WTC11 (cell line): ENCODE results near the gene RTP3. TPM values are rescaled to one million over a fixed set of nuclear protein-coding genes. Genes with fewer than 3 reads are reported as not detected.

Experiments
- ATAC-seq: fragments of 200-7000 bp; cut with Tn5 transposase; 2 replicates; pipeline ENCODE4 v1.10.0; 2021; ENCODE audit warnings: mild to moderate bottlenecking, moderate library complexity
- CTCF ChIA-PET: fragments of 300-600 bp; sonication (Branson Sonifier 250); formaldehyde crosslinking; loops from one replicate; lab custom pipeline; 2021; ENCODE audit warnings: antibody characterized with exemption; lab: Charles Lee
- POLR2A ChIA-PET: fragments of 350-600 bp; sonication (Branson Sonifier 250); formaldehyde crosslinking; loops from one replicate; lab custom pipeline; 2021; ENCODE audit warnings: antibody characterized with exemption; lab: Charles Lee
- DNase-seq: peaks from one replicate; pipeline ENCODE4 v3.0.0; 2021; ENCODE audit warnings: low spot score
- H3K27ac Mint-ChIP-seq: 2 replicates; pipeline ENCODE4 v1.8.0; 2021; ENCODE audit warnings: mixed read lengths
- H3K27me3 Mint-ChIP-seq: 2 replicates; pipeline ENCODE4 v1.8.0; 2021; ENCODE audit warnings: low read depth, mild to moderate bottlenecking, moderate library complexity, mixed read lengths
- H3K36me3 Mint-ChIP-seq: 2 replicates; pipeline ENCODE4 v1.8.0; 2021; ENCODE audit warnings: mixed read lengths
- H3K4me1 Mint-ChIP-seq: 2 replicates; pipeline ENCODE4 v1.8.0; 2022; ENCODE audit warnings: mixed read lengths
- H3K4me3 Mint-ChIP-seq: 2 replicates; pipeline ENCODE4 v1.8.0; 2021; ENCODE audit warnings: mild to moderate bottlenecking, moderate library complexity, mixed read lengths
- H3K9me3 Mint-ChIP-seq: 2 replicates; pipeline ENCODE4 v1.8.0; 2021; ENCODE audit warnings: mixed read lengths
- CREM ChIP-seq: sonication (generic); formaldehyde crosslinking; IDR thresholded peaks from 2 replicates; pipeline ENCODE4 v1.8.1; 2022; ENCODE audit warnings: mild to moderate bottlenecking, missing genetic modification reagents, moderate library complexity
- GRHL2 ChIP-seq: fragments of 250-450 bp; sonication (Bioruptor Pico); IDR thresholded peaks from 2 replicates; pipeline ENCODE4 v1.8.0; 2022; ENCODE audit warnings: mild to moderate bottlenecking, moderate library complexity; ENCODE audit not compliant: insufficient replicate concordance, severe bottlenecking
- JAZF1 ChIP-seq: fragments of 250-450 bp; sonication (Bioruptor Pico); IDR thresholded peaks from 2 replicates; pipeline ENCODE4 v1.9.0; 2021; ENCODE audit warnings: moderate library complexity, mild to moderate bottlenecking, inconsistent platforms
- MXD4 ChIP-seq: fragments of 250-450 bp; sonication (Bioruptor Pico); IDR thresholded peaks from 2 replicates; pipeline ENCODE4 v1.8.0; 2021; ENCODE audit warnings: mild to moderate bottlenecking, moderate library complexity, borderline replicate concordance
- NFE2L1 ChIP-seq: sonication (generic); formaldehyde crosslinking; IDR thresholded peaks from 2 replicates; pipeline ENCODE4 v1.8.1; 2023; ENCODE audit warnings: missing genetic modification reagents
- NR3C1 ChIP-seq: sonication (generic); formaldehyde crosslinking; conservative IDR thresholded peaks from 2 replicates; pipeline ENCODE4 v1.8.1; 2023; ENCODE audit warnings: low read depth, mild to moderate bottlenecking, missing genetic modification reagents
- RORB ChIP-seq: fragments of 250-450 bp; sonication (Bioruptor Pico); IDR thresholded peaks from 2 replicates; pipeline ENCODE4 v1.9.0; 2021; ENCODE audit warnings: mild to moderate bottlenecking
- SMAD3 ChIP-seq: sonication (generic); formaldehyde crosslinking; IDR thresholded peaks from 2 replicates; pipeline ENCODE4 v1.8.0; 2022; ENCODE audit warnings: missing genetic modification reagents, mild to moderate bottlenecking, borderline replicate concordance
- SMAD4 ChIP-seq: sonication (generic); formaldehyde crosslinking; IDR thresholded peaks from 2 replicates; pipeline ENCODE4 v1.8.0; 2022; ENCODE audit warnings: mild to moderate bottlenecking, missing genetic modification reagents
- SP1 ChIP-seq: sonication (generic); formaldehyde crosslinking; conservative IDR thresholded peaks from 2 replicates; pipeline ENCODE4 v1.8.1; 2022; ENCODE audit warnings: missing genetic modification reagents
- TCF7 ChIP-seq: sonication (generic); formaldehyde crosslinking; IDR thresholded peaks from 2 replicates; pipeline ENCODE4 v1.8.0; 2022; ENCODE audit warnings: mild to moderate bottlenecking, low read depth, missing genetic modification reagents, moderate library complexity
- TEAD4 ChIP-seq: sonication (generic); formaldehyde crosslinking; IDR thresholded peaks from 2 replicates; pipeline ENCODE4 v1.8.0; 2022; ENCODE audit warnings: mild to moderate bottlenecking, missing genetic modification reagents
- ZNF219 ChIP-seq: sonication (generic); formaldehyde crosslinking; IDR thresholded peaks from 2 replicates; pipeline ENCODE4 v1.8.0; 2023; ENCODE audit warnings: missing genetic modification reagents, mild to moderate bottlenecking, borderline replicate concordance
- ZNF263 ChIP-seq: sonication (generic); formaldehyde crosslinking; IDR thresholded peaks from 2 replicates; pipeline ENCODE4 v1.8.1; 2022; ENCODE audit warnings: low read depth, mild to moderate bottlenecking, moderate library complexity, missing genetic modification reagents
- ZNF396 ChIP-seq: fragments of 250-450 bp; sonication (Bioruptor Pico); IDR thresholded peaks from 2 replicates; pipeline ENCODE4 v1.8.0; 2021; ENCODE audit warnings: mild to moderate bottlenecking, moderate library complexity, borderline replicate concordance
- ZNF416 ChIP-seq: fragments of 250-450 bp; sonication (Bioruptor Pico); IDR thresholded peaks from 2 replicates; pipeline ENCODE4 v1.9.0; 2021; ENCODE audit warnings: mild to moderate bottlenecking, inconsistent platforms
- total RNA-seq: library from RNA; stranded (reverse); gene quantifications from 3 replicates; pipeline ENCODE4 v1.2.3, GENCODE V29; 2021
- TF ChIP-seq, protein P1 (sequence below): sonication (generic); formaldehyde crosslinking; IDR thresholded peaks from 2 replicates; pipeline ENCODE4 v1.8.0; 2023; ENCODE audit warnings: missing genetic modification reagents
- TF ChIP-seq, protein P2 (sequence below): fragments of 250-450 bp; sonication (Bioruptor Pico); conservative IDR thresholded peaks from 2 replicates; pipeline ENCODE4 v1.9.0; 2021; ENCODE audit warnings: mild to moderate bottlenecking
- TF ChIP-seq, protein P3 (sequence below): sonication (generic); formaldehyde crosslinking; IDR thresholded peaks from 2 replicates; pipeline ENCODE4 v1.8.1; 2023; ENCODE audit warnings: mild to moderate bottlenecking, missing genetic modification reagents, moderate library complexity
- TF ChIP-seq, protein P4 (sequence below): sonication (generic); formaldehyde crosslinking; IDR thresholded peaks from 2 replicates; pipeline ENCODE4 v1.8.1; 2023; ENCODE audit warnings: mild to moderate bottlenecking, moderate library complexity, missing genetic modification reagents
- TF ChIP-seq, protein P5 (sequence below): sonication (generic); formaldehyde crosslinking; IDR thresholded peaks from 2 replicates; pipeline ENCODE4 v1.8.0; 2022; ENCODE audit warnings: missing genetic modification reagents
- TF ChIP-seq, protein P6 (sequence below): sonication (generic); formaldehyde crosslinking; IDR thresholded peaks from 2 replicates; pipeline ENCODE4 v1.8.0; 2022; ENCODE audit warnings: mild to moderate bottlenecking, missing genetic modification reagents
- TF ChIP-seq, protein P7 (sequence below): sonication (generic); formaldehyde crosslinking; conservative IDR thresholded peaks from 2 replicates; pipeline ENCODE4 v1.8.1; 2023; ENCODE audit warnings: mild to moderate bottlenecking, low read depth, missing genetic modification reagents, moderate library complexity

The RTP3 gene
- total RNA-seq, 1 experiment from 2014 or later: not detected

DNA sequence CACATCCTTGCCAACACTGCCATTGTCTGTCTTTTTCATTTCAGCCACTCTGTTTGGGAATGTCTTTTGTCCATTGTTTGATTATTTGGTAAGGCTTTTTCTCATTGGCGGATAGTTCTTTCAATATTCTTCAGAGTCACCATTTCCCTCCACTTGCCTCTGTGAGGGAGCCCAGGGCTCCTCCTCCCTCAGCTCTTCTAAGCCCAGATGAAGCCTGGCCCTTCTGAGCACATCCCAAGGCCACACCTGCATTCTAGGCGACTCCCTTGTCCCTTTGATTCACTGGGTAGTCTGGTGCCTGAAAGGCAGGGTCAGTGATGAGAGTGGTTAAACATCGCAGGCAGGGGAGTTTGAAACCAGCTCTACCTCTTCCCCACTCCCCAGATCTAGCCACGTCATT is 20.6 kb upstream of the RTP3 start (continued):
- no peak for TF ChIP-seq NFE2L1 (CRISPR knock-in tag)
- TF ChIP-seq, protein P1, sequence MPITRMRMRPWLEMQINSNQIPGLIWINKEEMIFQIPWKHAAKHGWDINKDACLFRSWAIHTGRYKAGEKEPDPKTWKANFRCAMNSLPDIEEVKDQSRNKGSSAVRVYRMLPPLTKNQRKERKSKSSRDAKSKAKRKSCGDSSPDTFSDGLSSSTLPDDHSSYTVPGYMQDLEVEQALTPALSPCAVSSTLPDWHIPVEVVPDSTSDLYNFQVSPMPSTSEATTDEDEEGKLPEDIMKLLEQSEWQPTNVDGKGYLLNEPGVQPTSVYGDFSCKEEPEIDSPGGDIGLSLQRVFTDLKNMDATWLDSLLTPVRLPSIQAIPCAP (CRISPR knock-in tag): no peak
- TF ChIP-seq NR3C1 (CRISPR knock-in tag): no peak
- no peak for TF ChIP-seq SMAD3 (CRISPR knock-in tag)
- TF ChIP-seq, protein P2, sequence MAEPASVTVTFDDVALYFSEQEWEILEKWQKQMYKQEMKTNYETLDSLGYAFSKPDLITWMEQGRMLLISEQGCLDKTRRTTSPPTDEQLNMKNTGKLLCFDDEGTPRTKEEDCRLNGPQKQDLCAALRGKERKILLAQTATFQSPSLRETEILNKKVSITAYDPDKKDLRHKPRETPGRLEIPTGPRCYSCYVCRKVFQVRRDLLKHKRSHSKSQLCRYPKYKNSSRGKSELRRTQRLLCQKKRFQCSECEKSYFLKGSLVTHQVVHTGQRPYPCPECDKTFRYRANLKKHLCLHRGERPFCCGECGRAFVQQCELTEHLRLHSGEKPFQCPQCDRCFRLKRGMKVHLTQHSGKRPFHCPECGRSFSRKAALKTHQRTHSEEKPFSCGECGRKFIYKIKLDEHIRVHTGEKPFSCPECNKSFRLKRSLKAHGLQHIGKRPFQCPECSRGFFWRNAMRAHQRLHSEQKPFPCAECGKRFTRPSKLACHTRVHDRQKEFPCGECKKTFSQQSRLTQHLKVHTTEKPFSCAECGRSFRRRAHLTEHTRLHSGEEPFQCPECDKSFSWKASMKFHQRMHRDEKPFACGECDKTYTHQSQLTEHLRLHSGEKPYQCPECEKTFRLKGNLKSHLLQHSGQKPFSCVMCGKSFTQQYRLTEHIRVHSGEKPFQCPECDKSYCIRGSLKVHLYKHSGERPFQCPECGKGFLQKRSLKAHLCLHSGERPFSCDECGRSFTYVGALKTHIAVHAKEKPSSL: no peak
- no peak for TF ChIP-seq ZNF416 (CRISPR knock-in tag)
- no peak for TF ChIP-seq TCF7 (CRISPR knock-in tag)
- TF ChIP-seq, protein P3, sequence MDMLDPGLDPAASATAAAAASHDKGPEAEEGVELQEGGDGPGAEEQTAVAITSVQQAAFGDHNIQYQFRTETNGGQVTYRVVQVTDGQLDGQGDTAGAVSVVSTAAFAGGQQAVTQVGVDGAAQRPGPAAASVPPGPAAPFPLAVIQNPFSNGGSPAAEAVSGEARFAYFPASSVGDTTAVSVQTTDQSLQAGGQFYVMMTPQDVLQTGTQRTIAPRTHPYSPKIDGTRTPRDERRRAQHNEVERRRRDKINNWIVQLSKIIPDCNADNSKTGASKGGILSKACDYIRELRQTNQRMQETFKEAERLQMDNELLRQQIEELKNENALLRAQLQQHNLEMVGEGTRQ (CRISPR knock-in tag): no peak
- TF ChIP-seq TEAD4 (CRISPR knock-in tag): no peak
- TF ChIP-seq SP1 (CRISPR knock-in tag): no peak
- TF ChIP-seq MXD4 (CRISPR knock-in tag): no peak
- TF ChIP-seq, protein P4, sequence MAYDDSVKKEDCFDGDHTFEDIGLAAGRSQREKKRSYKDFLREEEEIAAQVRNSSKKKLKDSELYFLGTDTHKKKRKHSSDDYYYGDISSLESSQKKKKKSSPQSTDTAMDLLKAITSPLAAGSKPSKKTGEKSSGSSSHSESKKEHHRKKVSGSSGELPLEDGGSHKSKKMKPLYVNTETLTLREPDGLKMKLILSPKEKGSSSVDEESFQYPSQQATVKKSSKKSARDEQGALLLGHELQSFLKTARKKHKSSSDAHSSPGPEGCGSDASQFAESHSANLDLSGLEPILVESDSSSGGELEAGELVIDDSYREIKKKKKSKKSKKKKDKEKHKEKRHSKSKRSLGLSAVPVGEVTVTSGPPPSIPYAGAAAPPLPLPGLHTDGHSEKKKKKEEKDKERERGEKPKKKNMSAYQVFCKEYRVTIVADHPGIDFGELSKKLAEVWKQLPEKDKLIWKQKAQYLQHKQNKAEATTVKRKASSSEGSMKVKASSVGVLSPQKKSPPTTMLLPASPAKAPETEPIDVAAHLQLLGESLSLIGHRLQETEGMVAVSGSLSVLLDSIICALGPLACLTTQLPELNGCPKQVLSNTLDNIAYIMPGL (CRISPR knock-in tag): no peak

DNA sequence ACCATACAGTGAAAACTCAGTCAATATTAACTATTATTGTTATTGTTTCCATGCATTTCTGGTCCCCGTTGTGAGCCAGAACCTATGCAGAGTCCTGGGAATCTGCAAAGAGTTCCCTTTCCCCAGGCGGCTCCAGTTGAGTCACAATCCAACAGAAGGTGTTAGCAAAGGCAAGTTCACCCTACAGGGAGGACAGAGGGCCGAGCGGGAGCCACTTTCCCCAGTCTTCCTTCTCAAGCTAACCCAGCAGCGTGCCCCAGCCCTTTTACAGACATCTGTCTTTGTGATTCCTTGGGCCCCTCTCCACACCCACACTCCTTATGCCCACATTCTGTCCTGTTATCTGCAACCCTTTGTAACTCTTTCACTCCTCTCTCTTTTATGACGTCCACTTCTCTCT is 20.0 kb upstream of the RTP3 start:
- DNase-seq (no peak), ATAC-seq (no peak)
- peaks cover 10% of the 10 kb centered on the region for H3K36me3 Mint-ChIP-seq
- TF ChIP-seq GRHL2 (CRISPR knock-in tag): no peak
- TF ChIP-seq, protein P5, sequence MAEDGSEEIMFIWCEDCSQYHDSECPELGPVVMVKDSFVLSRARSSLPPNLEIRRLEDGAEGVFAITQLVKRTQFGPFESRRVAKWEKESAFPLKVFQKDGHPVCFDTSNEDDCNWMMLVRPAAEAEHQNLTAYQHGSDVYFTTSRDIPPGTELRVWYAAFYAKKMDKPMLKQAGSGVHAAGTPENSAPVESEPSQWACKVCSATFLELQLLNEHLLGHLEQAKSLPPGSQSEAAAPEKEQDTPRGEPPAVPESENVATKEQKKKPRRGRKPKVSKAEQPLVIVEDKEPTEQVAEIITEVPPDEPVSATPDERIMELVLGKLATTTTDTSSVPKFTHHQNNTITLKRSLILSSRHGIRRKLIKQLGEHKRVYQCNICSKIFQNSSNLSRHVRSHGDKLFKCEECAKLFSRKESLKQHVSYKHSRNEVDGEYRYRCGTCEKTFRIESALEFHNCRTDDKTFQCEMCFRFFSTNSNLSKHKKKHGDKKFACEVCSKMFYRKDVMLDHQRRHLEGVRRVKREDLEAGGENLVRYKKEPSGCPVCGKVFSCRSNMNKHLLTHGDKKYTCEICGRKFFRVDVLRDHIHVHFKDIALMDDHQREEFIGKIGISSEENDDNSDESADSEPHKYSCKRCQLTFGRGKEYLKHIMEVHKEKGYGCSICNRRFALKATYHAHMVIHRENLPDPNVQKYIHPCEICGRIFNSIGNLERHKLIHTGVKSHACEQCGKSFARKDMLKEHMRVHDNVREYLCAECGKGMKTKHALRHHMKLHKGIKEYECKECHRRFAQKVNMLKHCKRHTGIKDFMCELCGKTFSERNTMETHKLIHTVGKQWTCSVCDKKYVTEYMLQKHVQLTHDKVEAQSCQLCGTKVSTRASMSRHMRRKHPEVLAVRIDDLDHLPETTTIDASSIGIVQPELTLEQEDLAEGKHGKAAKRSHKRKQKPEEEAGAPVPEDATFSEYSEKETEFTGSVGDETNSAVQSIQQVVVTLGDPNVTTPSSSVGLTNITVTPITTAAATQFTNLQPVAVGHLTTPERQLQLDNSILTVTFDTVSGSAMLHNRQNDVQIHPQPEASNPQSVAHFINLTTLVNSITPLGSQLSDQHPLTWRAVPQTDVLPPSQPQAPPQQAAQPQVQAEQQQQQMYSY: no peak
- TF ChIP-seq ZNF219 (CRISPR knock-in tag): no peak
- no peak for TF ChIP-seq JAZF1 (CRISPR knock-in tag)
- no peak for TF ChIP-seq SMAD4 (CRISPR knock-in tag)
- TF ChIP-seq, protein P6, sequence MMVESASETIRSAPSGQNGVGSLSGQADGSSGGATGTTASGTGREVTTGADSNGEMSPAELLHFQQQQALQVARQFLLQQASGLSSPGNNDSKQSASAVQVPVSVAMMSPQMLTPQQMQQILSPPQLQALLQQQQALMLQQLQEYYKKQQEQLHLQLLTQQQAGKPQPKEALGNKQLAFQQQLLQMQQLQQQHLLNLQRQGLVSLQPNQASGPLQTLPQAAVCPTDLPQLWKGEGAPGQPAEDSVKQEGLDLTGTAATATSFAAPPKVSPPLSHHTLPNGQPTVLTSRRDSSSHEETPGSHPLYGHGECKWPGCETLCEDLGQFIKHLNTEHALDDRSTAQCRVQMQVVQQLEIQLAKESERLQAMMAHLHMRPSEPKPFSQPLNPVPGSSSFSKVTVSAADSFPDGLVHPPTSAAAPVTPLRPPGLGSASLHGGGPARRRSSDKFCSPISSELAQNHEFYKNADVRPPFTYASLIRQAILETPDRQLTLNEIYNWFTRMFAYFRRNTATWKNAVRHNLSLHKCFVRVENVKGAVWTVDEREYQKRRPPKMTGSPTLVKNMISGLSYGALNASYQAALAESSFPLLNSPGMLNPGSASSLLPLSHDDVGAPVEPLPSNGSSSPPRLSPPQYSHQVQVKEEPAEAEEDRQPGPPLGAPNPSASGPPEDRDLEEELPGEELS (CRISPR knock-in tag): no peak
- no peak for TF ChIP-seq RORB (CRISPR knock-in tag)
- no peak for TF ChIP-seq ZNF396 (CRISPR knock-in tag)
- TF ChIP-seq ZNF263 (CRISPR knock-in tag): no peak
- no peak for TF ChIP-seq CREM (CRISPR knock-in tag)
- TF ChIP-seq, protein P7, sequence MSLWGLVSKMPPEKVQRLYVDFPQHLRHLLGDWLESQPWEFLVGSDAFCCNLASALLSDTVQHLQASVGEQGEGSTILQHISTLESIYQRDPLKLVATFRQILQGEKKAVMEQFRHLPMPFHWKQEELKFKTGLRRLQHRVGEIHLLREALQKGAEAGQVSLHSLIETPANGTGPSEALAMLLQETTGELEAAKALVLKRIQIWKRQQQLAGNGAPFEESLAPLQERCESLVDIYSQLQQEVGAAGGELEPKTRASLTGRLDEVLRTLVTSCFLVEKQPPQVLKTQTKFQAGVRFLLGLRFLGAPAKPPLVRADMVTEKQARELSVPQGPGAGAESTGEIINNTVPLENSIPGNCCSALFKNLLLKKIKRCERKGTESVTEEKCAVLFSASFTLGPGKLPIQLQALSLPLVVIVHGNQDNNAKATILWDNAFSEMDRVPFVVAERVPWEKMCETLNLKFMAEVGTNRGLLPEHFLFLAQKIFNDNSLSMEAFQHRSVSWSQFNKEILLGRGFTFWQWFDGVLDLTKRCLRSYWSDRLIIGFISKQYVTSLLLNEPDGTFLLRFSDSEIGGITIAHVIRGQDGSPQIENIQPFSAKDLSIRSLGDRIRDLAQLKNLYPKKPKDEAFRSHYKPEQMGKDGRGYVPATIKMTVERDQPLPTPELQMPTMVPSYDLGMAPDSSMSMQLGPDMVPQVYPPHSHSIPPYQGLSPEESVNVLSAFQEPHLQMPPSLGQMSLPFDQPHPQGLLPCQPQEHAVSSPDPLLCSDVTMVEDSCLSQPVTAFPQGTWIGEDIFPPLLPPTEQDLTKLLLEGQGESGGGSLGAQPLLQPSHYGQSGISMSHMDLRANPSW (CRISPR knock-in tag): no peak
- no peak for TF ChIP-seq ZNF416 (CRISPR knock-in tag)
- H3K4me3 Mint-ChIP-seq: no peak overlapping the region
- CTCF ChIA-PET: interaction anchor here (1.1 to 1.2 kb wide), 2 partner anchors 10 to 15 kb away, joined by 4 read pairs; no protein-coding TSS in a partner anchor
- H3K27ac Mint-ChIP-seq: no peak overlapping the region
- POLR2A ChIA-PET: no interaction called here
- peaks cover 8% of the 10 kb centered on the region for H3K27me3 Mint-ChIP-seq
- peaks cover 23% of the 10 kb centered on the region for H3K9me3 Mint-ChIP-seq
- no peaks in the 10 kb centered on the region for H3K4me1 Mint-ChIP-seq
